H1 (cell line): ENCODE data around the gene TAF13.

ENCODE experiments used
- CHD2 ChIP-seq: IDR thresholded peaks from 2 replicates; pipeline ENCODE4 v1.6.1; 2012; ENCODE audit warnings: low read length, improper control_type of control experiment
- CREB1 ChIP-seq: IDR thresholded peaks from 2 replicates; pipeline ENCODE4 v1.6.1; 2012; ENCODE audit warnings: inconsistent platforms
- SIRT6 ChIP-seq: IDR thresholded peaks from one replicate; pipeline ENCODE4 v1.7.1; 2012; ENCODE audit warnings: low read length, inconsistent platforms

DNA sequence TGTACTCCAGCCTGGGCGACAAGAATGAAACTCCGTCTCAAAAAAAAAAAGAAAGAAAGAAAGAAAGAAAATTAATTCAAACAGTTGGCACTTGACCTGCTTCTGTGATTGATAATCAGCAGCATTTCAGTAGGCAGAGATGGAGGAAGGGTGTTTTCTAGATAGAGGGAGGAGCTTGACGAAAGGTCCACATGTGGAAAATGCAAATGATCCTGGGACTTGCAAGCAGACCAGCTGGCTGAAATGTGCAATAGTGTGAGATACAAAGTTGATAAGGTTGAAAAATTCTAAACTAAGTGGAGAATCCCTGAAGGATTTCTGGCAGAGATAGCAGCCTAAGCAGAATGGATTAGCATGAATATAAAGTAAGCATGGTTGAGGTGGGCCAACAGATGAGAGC is 42.3 kb upstream of the TAF13 start:
- TF ChIP-seq CHD2, result no peak
- TF ChIP-seq SIRT6, result no peak
- no peak for TF ChIP-seq CREB1
